Mesothelial cell of epicardium (in vitro differentiated cells): Measurements from ENCODE around the gene STPG2. TPM values are rescaled to one million over a fixed set of nuclear protein-coding genes. Genes with fewer than 3 reads are reported as not detected.
"Not testable (repeated sequence)": the region's sequence is repeated elsewhere in the genome, so short reads cannot be mapped to it uniquely, and the experiment has no call there.

Experiments used
- DNase-seq, 2 experiments: peaks; one replicate each; pipeline ENCODE4 v3.0.0; 2021; ENCODE audit warnings: low spot score in 2 of 2; ENCODE audit not compliant: unreplicated experiment in 2 of 2
- H3K27ac Mint-ChIP-seq: 2 replicates; pipeline ENCODE4 v1.8.0; 2021; ENCODE audit warnings: mixed read lengths
- H3K27me3 Mint-ChIP-seq: 2 replicates; pipeline ENCODE4 v1.8.0; 2021; ENCODE audit warnings: low read depth, mixed read lengths
- H3K36me3 Mint-ChIP-seq: 2 replicates; pipeline ENCODE4 v1.8.0; 2021; ENCODE audit warnings: mixed read lengths
- H3K4me1 Mint-ChIP-seq: 2 replicates; pipeline ENCODE4 v1.8.0; 2021; ENCODE audit warnings: mixed read lengths
- H3K4me3 Mint-ChIP-seq: 2 replicates; pipeline ENCODE4 v1.8.0; 2021; ENCODE audit warnings: mild to moderate bottlenecking, moderate library complexity, mixed read lengths
- H3K9me3 Mint-ChIP-seq: 2 replicates; pipeline ENCODE4 v1.8.0; 2021; ENCODE audit warnings: mixed read lengths
- CTCF ChIP-seq: fragments of 200-600 bp; sonication (generic); IDR thresholded peaks from one replicate; pipeline ENCODE4 v1.5.0; 2021; ENCODE audit warnings: antibody characterized with exemption; ENCODE audit not compliant: unreplicated experiment
- total RNA-seq: library from RNA; stranded (reverse); gene quantifications from 3 replicates; pipeline ENCODE4 v1.2.1, GENCODE V29; 2021

Gene STPG2
- total RNA-seq, 1 donor from 2014 or later = 0.85 TPM

GRCh38 chr4:97645071-97645821 is 498.0 kb downstream of the STPG2 start:
- no peak for TF ChIP-seq CTCF
- Mint-ChIP-seq H3K36me3 (no peaks in the 10 kb centered on the region), H3K4me3 (no peak overlapping the region), H3K9me3 (no peaks in the 10 kb centered on the region), H3K27ac (no peak overlapping the region), H3K27me3 (no peaks in the 10 kb centered on the region), H3K4me1 (peaks cover 32% of the 10 kb centered on the region)
- no peak for DNase-seq

- no peaks in the 10 kb centered on the region for H3K27me3 Mint-ChIP-seq
- peaks cover 21% of the 10 kb centered on the region for H3K4me1 Mint-ChIP-seq
- no peaks in the 10 kb centered on the region for H3K36me3 Mint-ChIP-seq
- no peak for TF ChIP-seq CTCF
- no peak overlapping the region for H3K4me3 Mint-ChIP-seq
- no peak for DNase-seq
- H3K27ac Mint-ChIP-seq = no peak overlapping the region
- H3K9me3 Mint-ChIP-seq = no peaks in the 10 kb centered on the region
These were observed 500.1 kb downstream of the STPG2 start for GRCh38 chr4:97643179-97643578.

- H3K27me3 Mint-ChIP-seq = no peaks in the 10 kb centered on the region
- H3K4me3 Mint-ChIP-seq = no peak overlapping the region
- H3K36me3 Mint-ChIP-seq = peaks cover 1% of the 10 kb centered on the region
- no peak overlapping the region for H3K27ac Mint-ChIP-seq
- TF ChIP-seq CTCF = no peak
- DNase-seq = no peak
- H3K9me3 Mint-ChIP-seq = peaks cover 4% of the 10 kb centered on the region
- peaks cover 4% of the 10 kb centered on the region for H3K4me1 Mint-ChIP-seq
These were observed 503.3 kb downstream of the STPG2 start for GRCh38 chr4:97639961-97640360.

GRCh38 chr4:97633831-97634230 is 509.4 kb downstream of the STPG2 start:
- not testable (repeated sequence) for H3K27me3 Mint-ChIP-seq, H3K9me3 Mint-ChIP-seq, H3K36me3 Mint-ChIP-seq, H3K4me3 Mint-ChIP-seq, DNase-seq, H3K27ac Mint-ChIP-seq
- peaks cover 12% of the 10 kb centered on the region for H3K4me1 Mint-ChIP-seq

GRCh38 chr4:97627750-97628149 is 515.5 kb downstream of the STPG2 start:
- Mint-ChIP-seq H3K27ac (no peak overlapping the region), H3K4me1 (peaks cover 12% of the 10 kb centered on the region), H3K27me3 (no peaks in the 10 kb centered on the region), H3K36me3 (peaks cover 3% of the 10 kb centered on the region), H3K9me3 (peaks cover 23% of the 10 kb centered on the region), H3K4me3 (no peak overlapping the region)
- TF ChIP-seq CTCF = no peak
- no peak for DNase-seq

- peaks cover 3% of the 10 kb centered on the region for H3K36me3 Mint-ChIP-seq
- H3K9me3 Mint-ChIP-seq = peaks cover 32% of the 10 kb centered on the region
- no peaks in the 10 kb centered on the region for H3K27me3 Mint-ChIP-seq
- H3K4me1 Mint-ChIP-seq = peaks cover 1% of the 10 kb centered on the region
- no peak overlapping the region for H3K4me3 Mint-ChIP-seq
- no peak for DNase-seq
- no peak for TF ChIP-seq CTCF
- H3K27ac Mint-ChIP-seq = no peak overlapping the region
These were observed 519.1 kb downstream of the STPG2 start for GRCh38 chr4:97624204-97624603.
